Measurements from ENCODE around the gene ELOVL6.
A peak's percentile ranks its signal among the peaks of the same experiment; 100 is the strongest.
"Not testable (repeated sequence)": the region's sequence is repeated elsewhere in the genome, so short reads cannot be mapped to it uniquely, and the experiment has no call there.

The ELOVL6 gene

DNA sequence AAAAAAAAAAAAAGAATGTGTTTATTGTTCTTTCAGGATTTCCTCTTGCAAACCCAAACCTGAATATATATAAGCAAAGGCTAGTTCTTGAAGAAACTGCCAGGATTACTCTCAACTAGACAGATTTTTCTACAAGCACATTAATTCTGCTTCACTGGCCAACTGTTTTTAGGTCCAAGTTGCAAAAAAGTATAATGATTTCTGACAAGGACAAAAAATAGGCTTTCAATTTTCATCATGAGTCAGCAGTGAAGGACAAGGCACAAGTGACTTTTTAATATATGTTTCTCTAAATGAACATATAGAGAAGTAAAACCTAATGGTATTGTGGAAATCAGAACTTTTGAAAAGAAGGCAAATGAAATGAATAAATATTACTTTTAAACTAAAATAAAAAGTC lies 73.7 kb downstream of the ELOVL6 start:
- no peak for DNase-seq (ENCODE audit: low spot score)

GRCh38 chr4:110122201-110122600 lies 76.2 kb downstream of the ELOVL6 start:
- no peak for DNase-seq (ENCODE audit: low spot score)

DNA sequence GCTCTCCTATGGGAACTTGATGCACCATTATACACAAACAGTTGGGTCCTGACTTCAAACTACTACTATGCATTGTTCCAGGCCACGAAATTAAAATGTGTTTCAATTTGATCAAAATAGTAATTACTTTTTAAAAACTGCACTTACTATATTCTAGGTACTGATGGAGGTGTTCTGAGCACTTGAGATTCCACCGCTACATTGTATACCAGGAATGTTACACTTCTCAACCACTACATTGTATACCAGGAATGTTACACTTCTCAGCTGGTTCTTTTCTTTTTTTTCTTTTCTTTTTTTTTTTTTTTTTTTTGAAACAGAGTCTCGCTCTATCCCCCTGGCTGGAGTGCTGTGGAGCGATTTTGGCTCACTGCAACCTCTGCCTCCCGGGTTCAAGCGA lies 77.9 kb downstream of the ELOVL6 start:
- no peak for DNase-seq (ENCODE audit: low spot score)

DNA sequence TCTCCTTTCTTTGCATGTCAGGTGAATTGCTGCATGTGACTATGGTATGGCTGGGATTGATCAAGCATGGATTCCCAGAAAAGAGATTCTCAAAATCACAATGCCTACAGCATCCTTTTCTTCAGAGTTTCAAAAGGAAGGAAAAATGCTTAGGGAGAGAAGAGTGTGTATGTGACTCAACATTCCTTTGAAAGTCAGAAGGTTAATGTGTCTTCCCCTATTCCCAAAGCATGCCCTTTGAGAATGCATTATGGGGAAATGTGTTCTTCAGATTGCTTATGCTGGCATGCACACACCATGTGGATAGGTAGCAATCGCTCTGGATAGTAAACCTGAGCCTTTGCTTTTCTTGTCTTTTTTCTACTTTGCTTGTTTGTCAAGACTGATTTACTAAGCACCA lies 78.5 kb downstream of the ELOVL6 start:
- no peak for DNase-seq (ENCODE audit: low spot score)

GRCh38 chr4:110119337-110119736 lies 79.1 kb downstream of the ELOVL6 start:
- DNase-seq (ENCODE audit: low spot score) = no peak

DNA sequence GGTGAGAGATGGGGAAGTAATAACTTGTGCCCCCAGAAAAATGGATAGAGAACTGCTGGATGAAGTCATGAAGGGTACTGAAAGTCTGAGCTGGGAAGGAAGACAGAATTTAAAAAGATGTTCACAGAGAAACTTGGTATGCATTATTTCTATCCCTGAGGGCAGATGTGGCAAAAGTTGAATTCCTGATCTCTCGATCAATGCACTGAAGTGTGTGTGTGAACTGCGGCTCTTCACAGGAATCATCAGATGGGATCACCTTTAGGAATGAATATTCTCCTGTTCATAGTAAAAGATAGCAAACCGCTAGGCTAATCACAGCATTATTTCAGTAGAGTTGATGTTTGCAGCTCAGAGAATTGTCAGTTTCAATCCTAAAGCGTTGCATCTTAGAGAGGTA lies 86.4 kb downstream of the ELOVL6 start:
- no peak for DNase-seq (ENCODE audit: low spot score)

- DNase-seq (ENCODE audit: low spot score) = no peak
Measured at GRCh38 chr4:110109455-110109854, 89.0 kb downstream of the ELOVL6 start.

- no peak for DNase-seq (ENCODE audit: low spot score)
Measured at GRCh38 chr4:110108960-110109359, 89.5 kb downstream of the ELOVL6 start.

- DNase-seq (ENCODE audit: low spot score) = no peak
Measured at GRCh38 chr4:110108422-110108821, 90.0 kb downstream of the ELOVL6 start.

DNA sequence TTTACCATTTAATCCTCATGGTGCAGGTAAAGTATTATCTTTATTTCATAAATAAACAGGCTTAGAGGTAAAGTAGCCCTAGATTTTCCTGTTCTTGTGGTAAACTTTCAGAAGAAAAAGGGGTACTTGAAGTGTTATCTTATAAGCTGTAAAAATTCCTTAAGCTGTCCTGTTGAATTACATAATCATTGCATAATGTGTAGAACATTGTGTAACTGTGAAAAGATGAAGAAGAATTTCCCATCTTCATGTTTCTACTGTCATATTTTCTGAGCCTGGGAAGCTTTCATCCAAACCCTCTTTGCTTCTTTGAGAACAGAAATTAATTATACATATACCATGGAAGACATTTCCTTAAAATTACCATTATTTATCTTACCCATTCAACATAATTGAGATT lies 90.5 kb downstream of the ELOVL6 start:
- no peak for DNase-seq (ENCODE audit: low spot score)

DNA sequence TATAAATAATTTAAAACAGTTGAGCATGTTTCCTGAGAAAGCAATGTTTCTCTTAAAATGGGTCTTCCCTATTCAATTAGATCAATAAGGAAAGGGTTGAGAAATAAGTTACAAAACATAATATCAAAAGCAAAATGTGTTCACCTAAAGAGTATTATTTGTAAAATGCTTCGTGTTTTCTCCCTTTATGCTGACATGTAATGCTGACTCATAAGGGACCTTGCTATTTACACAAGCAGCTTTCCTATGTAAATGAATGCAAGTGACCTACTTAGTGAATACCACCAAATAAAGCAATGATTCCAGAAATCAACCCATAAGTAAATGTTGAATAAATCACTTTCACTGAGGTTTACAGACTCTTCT lies 91.5 kb downstream of the ELOVL6 start:
- DNase-seq (ENCODE audit: low spot score) = peak; percentile 53

- DNase-seq (ENCODE audit: low spot score) = no peak
Measured at GRCh38 chr4:110104661-110105060, 93.8 kb downstream of the ELOVL6 start.

DNA sequence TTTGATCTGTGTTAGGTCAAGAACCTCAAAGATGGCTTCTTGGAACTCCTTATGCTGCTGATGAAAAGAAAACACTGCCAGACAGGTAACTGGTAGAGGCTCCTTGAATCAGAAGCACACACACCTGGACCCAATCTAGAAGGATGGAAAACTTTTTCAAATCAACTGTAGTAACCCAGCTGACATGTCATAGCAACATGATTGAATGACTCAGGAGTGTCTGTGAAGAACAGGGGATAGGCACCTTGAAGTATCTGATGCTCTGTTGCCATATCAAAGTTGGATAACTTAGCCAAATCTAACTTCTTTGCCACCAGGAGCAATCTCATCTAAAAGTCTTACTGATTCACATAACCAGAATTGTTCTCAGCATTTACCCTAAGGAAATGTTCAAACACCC lies 98.8 kb downstream of the ELOVL6 start:
- no peak for DNase-seq (ENCODE audit: low spot score)

DNA sequence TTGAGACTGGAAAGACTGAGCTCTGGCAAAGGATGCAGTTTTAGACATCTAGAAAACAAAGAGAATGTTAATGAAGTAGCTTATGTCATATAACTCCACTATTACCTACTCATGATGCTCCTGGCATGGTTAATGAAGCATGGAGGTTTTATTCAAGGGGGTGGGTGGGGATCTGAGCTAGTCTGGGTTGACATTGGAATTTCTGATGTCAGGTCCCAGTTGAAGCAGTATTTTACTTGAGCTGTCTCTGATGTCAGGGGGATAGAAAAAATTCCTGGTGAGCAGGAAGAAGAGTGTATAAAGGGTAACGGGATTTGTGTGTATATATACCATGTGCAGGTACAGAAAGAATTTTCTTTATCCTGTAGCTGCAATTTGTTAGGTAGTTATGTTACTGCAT lies 102.0 kb downstream of the ELOVL6 start:
- no peak for DNase-seq (ENCODE audit: low spot score)

- DNase-seq (ENCODE audit: low spot score) = no peak
Measured at GRCh38 chr4:110092646-110093045, 105.8 kb downstream of the ELOVL6 start.

GRCh38 chr4:110091434-110092140 lies 106.8 kb downstream of the ELOVL6 start:
- DNase-seq (ENCODE audit: low spot score) = no peak

GRCh38 chr4:110088670-110089069 lies 109.7 kb downstream of the ELOVL6 start:
- no peak for DNase-seq (ENCODE audit: low spot score)

GRCh38 chr4:110087070-110087708 lies 111.2 kb downstream of the ELOVL6 start:
- DNase-seq (ENCODE audit: low spot score) = no peak

GRCh38 chr4:110085131-110085530 lies 113.3 kb downstream of the ELOVL6 start:
- peak; percentile 47 for DNase-seq (ENCODE audit: low spot score)

DNA sequence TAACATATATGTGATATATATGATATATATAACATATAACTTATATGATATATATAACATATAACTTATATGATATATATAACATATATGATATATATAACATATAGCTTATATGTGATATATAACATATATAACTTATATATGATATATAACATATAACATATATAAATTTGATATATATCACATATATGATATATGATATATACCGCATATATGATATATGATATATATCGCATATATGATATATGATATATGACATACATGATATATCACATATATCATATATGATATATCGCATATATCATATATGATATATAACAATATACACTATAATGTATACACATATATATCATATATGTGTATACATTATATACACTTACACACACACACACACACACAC lies 114.3 kb downstream of the ELOVL6 start:
- DNase-seq (ENCODE audit: low spot score) = no peak

- DNase-seq (ENCODE audit: low spot score) = not testable (repeated sequence)
Measured at GRCh38 chr4:110078148-110078547, 120.3 kb downstream of the ELOVL6 start.

DNA sequence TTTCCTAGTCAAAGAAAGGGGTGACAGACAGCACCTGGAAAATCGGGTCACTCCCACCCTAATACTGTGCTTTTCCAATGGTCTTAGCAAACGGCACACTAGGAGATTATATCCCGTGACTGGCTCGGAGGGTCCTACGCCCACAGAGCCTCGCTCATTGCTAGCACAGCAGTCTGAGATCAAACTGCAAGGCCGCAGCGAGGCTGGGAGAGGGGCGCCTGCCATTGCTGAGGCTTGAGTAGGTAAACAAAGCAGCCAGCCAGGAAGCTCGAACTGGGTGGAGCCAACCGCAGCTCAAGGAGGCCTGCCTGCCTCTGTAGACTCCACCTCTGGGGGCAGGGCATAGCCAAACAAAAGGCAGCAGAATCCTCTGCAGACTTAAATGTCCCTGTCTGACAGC lies 121.6 kb downstream of the ELOVL6 start:
- DNase-seq (ENCODE audit: low spot score) = not testable (repeated sequence)

DNA sequence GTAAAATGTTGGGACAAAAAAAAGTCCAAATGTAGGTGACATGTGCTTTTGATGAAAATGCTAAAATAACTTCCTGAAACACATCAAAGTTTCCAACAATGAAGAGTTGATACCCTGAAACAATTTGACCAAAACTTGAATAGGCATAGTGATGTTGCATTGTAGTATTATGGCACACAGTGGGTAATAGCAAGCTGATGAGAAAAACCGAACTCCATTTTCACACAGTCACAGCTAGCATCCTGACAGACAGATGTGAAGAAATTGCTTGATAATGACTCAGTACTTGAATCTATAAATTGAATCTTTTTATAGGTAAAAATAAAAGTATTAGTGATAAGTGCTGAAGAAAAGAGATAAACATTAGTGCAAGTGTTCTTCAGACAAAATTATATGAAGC lies 122.5 kb downstream of the ELOVL6 start:
- no peak for DNase-seq (ENCODE audit: low spot score)

DNA sequence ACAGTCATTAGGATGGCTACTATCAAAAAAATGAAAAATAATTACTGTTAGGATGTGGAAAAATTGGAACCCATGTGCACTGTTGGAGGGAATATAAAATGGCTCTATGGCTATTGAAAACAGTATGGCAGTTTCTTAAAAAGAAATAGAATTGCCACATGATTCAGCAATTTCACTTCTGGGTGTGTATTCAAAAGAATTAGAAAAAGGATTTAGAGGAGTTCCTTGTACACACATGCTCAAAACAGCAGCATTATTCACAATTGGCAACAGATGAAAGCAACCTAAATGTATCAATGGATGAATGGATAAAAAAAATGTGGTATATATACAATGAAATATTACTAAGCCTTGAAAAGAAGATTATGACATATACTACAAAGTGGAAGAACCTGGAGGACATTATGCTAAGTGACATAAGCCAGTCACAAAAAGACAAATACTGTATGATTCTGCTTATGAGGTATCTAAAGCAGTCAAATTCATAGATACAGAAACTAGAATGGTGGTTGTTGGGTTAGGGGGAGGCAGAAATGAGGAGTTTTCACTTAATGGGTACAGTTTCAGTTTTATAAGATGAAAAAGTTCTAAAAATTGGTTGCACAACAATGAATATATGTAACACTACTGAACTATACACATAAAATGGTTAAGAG lies 123.2 kb downstream of the ELOVL6 start:
- DNase-seq (ENCODE audit: low spot score) = no peak

Data from hematopoietic multipotent progenitor cell treated with erythropoietin and hydrocortisone succinate and interleukin-3 and kit ligand, for 15 days (in vitro differentiated cells).